ENCODE data around the gene TMX2. TPM values are rescaled to one million over a fixed set of nuclear protein-coding genes. Genes with fewer than 3 reads are reported as not detected.

The TMX2 gene
- total RNA-seq, 1 experiment from 2014 or later, result 93.9 TPM

DNA sequence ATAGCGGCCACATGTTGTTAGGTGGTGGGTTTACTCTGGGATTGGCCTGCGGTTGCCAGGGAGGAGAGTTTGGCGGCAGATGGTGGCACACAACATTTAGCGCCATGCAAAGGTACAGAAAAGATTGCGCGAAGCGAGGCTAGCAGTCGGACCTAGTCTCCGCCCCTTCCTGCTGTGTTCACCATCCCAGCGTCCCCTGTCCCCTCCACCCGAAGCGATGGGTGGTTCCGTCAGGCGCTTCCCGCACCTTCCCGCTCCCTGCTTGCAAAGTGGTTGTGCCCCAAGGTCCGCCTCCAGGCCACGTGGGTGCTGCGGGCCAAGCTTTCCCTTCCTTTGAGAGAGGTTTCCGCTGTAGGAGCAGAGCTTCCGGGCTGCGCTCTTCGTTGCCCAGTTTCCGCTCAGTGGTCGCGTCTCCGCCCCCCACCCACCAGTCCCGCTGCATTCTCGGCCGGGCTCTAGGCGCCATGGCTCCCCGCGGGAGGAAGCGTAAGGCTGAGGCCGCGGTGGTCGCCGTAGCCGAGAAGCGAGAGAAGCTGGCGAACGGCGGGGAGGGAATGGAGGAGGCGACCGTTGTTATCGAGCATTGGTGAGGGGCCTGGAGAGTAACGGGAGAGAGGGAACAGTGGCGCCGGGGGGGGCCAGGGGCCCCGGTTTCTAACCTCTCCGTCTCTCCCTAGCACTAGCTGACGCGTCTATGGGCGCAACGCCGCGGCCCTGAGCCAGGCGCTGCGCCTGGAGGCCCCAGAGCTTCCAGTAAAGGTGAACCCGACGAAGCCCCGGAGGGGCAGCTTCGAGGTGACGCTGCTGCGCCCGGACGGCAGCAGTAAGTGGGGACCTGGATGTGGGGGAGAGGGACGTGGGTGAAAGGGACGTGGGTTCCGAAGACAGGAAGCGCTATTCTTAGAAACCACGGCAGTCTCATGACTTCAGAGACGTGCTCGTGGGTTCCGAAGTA is 29.0 kb downstream of the TMX2 start, which contains the start of gene SELENOH (continued):
- TF ChIP-seq CTCF (IDR thresholded peaks at IDR 0.05 in 2 of 3, conservative IDR thresholded peaks at IDR 0.05 in 1 of 3; ENCODE audit: borderline replicate concordance in 1 of 3, insufficient read depth in 1 of 3, low read depth in 2 of 3, low read length in 2 of 3) (no peak), POLR2AphosphoS5 (IDR thresholded peaks at IDR 0.05; ENCODE audit: low read depth, low read length) (peak; percentile 98)

DNA sequence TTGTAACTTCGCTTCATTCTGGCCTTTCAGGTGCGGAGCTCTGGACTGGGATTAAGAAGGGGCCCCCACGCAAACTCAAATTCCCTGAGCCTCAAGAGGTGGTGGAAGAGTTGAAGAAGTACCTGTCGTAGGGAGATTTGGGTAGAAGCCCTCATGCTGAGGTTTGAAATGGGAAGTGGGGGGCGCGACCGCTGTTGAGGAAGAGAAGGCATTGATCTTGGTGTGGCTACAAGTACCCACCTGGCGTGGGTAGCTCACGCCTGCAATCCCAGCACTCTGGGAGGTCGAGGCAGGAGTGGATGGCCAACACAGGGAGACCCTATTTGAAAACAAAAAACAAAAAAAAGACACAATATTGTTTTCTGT is 29.7 kb downstream of the TMX2 start:
- no peak for ATAC-seq
- DNase-seq (ENCODE audit: low read depth, low spot score), result no peak
- BruUV-seq (replicated peaks), result TSS peak; percentile 62
- no peaks in the 10 kb centered on the region for H3K27me3 ChIP-seq (ENCODE audit: insufficient read depth, low read length)
- H3K79me2 ChIP-seq (ENCODE audit: insufficient read depth, low read length), result peaks cover 43% of the 10 kb centered on the region
- intact Hi-C loops (cut with micrococcal nuclease), result loop anchor here (5.0 kb wide), 1 partner anchor 770 kb away; no protein-coding TSS in a partner anchor
- H3K4me2 ChIP-seq (ENCODE audit: low read length), result peak overlapping the region; percentile 82
- ChIA-PET RAD21 (ENCODE audit: low non-redundant PET in 1 of 2, low total read pairs in 2 of 2, uncharacterized antibody in 2 of 2, unreplicated experiment in 2 of 2) (interaction anchor here in 1 of 2 experiments (1.3 kb wide), 1 partner anchor 59 kb away, joined by 3 read pairs; no protein-coding TSS in a partner anchor), POLR2A (interaction anchor here (1.1 to 1.5 kb wide), 6 partner anchors 10 to 58 kb away, joined by 3 to 10 read pairs (median 6); partner anchors contain the start of genes BTBD18, MED19 and TMX2), CTCF (interaction anchor here (0.6 to 1.7 kb wide), 4 partner anchors 10 to 761 kb away, joined by 3 to 13 read pairs (median 4); partner anchors contain the start of gene BTBD18)
- no peak overlapping the region for H2AFZ ChIP-seq (ENCODE audit: low read depth, low read length, poor library complexity, severe bottlenecking)
- H3K9me2 ChIP-seq (ENCODE audit: insufficient read depth), result no peaks in the 10 kb centered on the region
- peak overlapping the region; percentile 96 for H3K9ac ChIP-seq (ENCODE audit: low read length)
- no peaks in the 10 kb centered on the region for H3K9me3 ChIP-seq (ENCODE audit: control insufficient read depth in 1 of 2, insufficient read depth in 1 of 2, low read depth in 1 of 2, low read length in 2 of 2)
- no peaks in the 10 kb centered on the region for H4K20me1 ChIP-seq (ENCODE audit: insufficient read depth)
- H3K4me1 ChIP-seq (ENCODE audit: control insufficient read depth in 1 of 2, insufficient read depth in 2 of 2, low read length in 2 of 2), result peaks cover 0 to 17% of the 10 kb centered on the region in 2 experiments; a peak in 2 of 4 replicates
- peak overlapping the region; percentile 76 for H3K27ac ChIP-seq (ENCODE audit: low read depth, low read length)
- H3K4me3 ChIP-seq (replicated peaks in 1 of 2; ENCODE audit: low read depth in 1 of 2, low read length in 2 of 2), result peak overlapping the region; percentile 95 to 97
- H3K36me3 ChIP-seq (ENCODE audit: control insufficient read depth in 1 of 2, insufficient read depth in 2 of 2, low read length in 2 of 2), result peaks cover 18 to 49% of the 10 kb centered on the region in 2 experiments
- no peak for TF ChIP-seq SIN3A (IDR thresholded peaks at IDR 0.05; ENCODE audit: low read depth)
- TF ChIP-seq TCF7L2 (IDR thresholded peaks at IDR 0.05; ENCODE audit: borderline replicate concordance, extremely low read depth, insufficient read depth, insufficient read length), result no peak
- no peak for TF ChIP-seq CBX3 (IDR thresholded peaks at IDR 0.05; ENCODE audit: low read depth)
- TF ChIP-seq POLR2A (IDR thresholded peaks at IDR 0.05; ENCODE audit: borderline replicate concordance, extremely low read depth, insufficient read depth, insufficient read length), result no peak
- no peak for TF ChIP-seq CTCF (IDR thresholded peaks at IDR 0.05 in 2 of 3, conservative IDR thresholded peaks at IDR 0.05 in 1 of 3; ENCODE audit: borderline replicate concordance in 1 of 3, insufficient read depth in 1 of 3, low read depth in 2 of 3, low read length in 2 of 3)
- no peak for TF ChIP-seq ATF3 (IDR thresholded peaks at IDR 0.05)
- TF ChIP-seq, protein P1, sequence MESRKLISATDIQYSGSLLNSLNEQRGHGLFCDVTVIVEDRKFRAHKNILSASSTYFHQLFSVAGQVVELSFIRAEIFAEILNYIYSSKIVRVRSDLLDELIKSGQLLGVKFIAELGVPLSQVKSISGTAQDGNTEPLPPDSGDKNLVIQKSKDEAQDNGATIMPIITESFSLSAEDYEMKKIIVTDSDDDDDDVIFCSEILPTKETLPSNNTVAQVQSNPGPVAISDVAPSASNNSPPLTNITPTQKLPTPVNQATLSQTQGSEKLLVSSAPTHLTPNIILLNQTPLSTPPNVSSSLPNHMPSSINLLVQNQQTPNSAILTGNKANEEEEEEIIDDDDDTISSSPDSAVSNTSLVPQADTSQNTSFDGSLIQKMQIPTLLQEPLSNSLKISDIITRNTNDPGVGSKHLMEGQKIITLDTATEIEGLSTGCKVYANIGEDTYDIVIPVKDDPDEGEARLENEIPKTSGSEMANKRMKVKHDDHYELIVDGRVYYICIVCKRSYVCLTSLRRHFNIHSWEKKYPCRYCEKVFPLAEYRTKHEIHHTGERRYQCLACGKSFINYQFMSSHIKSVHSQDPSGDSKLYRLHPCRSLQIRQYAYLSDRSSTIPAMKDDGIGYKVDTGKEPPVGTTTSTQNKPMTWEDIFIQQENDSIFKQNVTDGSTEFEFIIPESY (IDR thresholded peaks at IDR 0.05; ENCODE audit: extremely low read depth, insufficient replicate concordance, low read length), result no peak
- TF ChIP-seq ELF1 (IDR thresholded peaks at IDR 0.05; ENCODE audit: borderline replicate concordance, low read depth), result no peak
- TF ChIP-seq JUND (IDR thresholded peaks at IDR 0.05), result no peak
- TF ChIP-seq EGR1 (IDR thresholded peaks at IDR 0.05; ENCODE audit: low read depth), result no peak
- no peak for TF ChIP-seq EZH2phosphoT487 (IDR thresholded peaks at IDR 0.05; ENCODE audit: borderline replicate concordance)
- no peak for TF ChIP-seq EZH2 (IDR thresholded peaks at IDR 0.05)
